K562 (cell line): ENCODE data around the gene SLC44A1. TPM values are rescaled to one million over a fixed set of nuclear protein-coding genes. Genes with fewer than 3 reads are reported as not detected.

Experiments used
- ADNP ChIP-seq: fragments of 200-800 bp; sonication (Bioruptor generic); IDR thresholded peaks from 2 replicates; pipeline ENCODE4 v1.6.1; 2016; ENCODE audit warnings: missing genetic modification characterization, missing compliant biosample characterization
- CC2D1A ChIP-seq: fragments of 450-650 bp; IDR thresholded peaks from 2 replicates; pipeline ENCODE4 v1.6.1; 2017; ENCODE audit warnings: mild to moderate bottlenecking
- CHD1 ChIP-seq: fragments of 200-600 bp; sonication (generic); IDR thresholded peaks from one replicate; pipeline ENCODE4 v1.6.1; 2012; ENCODE audit warnings: mild to moderate bottlenecking, moderate library complexity, low read length, inconsistent platforms
- CHD2 ChIP-seq: IDR thresholded peaks from 2 replicates; pipeline ENCODE4 v1.6.1; 2011; ENCODE audit warnings: low read depth, low read length
- ERF ChIP-seq: fragments of 450-650 bp; formaldehyde crosslinking; IDR thresholded peaks from 2 replicates; pipeline ENCODE4 v1.4.0; 2020; ENCODE audit warnings: mild to moderate bottlenecking, mixed read lengths
- ETV6 ChIP-seq, 3 experiments: fragments of 150-350 bp in 1 of 3; sonication (generic) in 1 of 3; formaldehyde crosslinking in 1 of 3; IDR thresholded peaks; 2 replicates each; pipeline versions ENCODE4 v1.6.1 to v1.8.0; 2014 to 2022; ENCODE audit warnings: borderline replicate concordance in 2 of 3, low read depth in 2 of 3, antibody characterized with exemption in 1 of 3, low read length in 1 of 3, mild to moderate bottlenecking in 1 of 3, missing genetic modification reagents in 1 of 3
- FOXA1 ChIP-seq: fragments of 450-650 bp; IDR thresholded peaks from 2 replicates; pipeline ENCODE4 v1.6.1; 2016; ENCODE audit warnings: mild to moderate bottlenecking, borderline replicate concordance
- GATAD2B ChIP-seq: fragments of 450-650 bp; IDR thresholded peaks from 2 replicates; pipeline ENCODE4 v1.6.1; 2017; ENCODE audit warnings: mild to moderate bottlenecking, borderline replicate concordance
- HOXB6 ChIP-seq: fragments of 250-450 bp; sonication (Bioruptor Pico); IDR thresholded peaks from 2 replicates; pipeline ENCODE4 v1.5.1; 2022; ENCODE audit warnings: mild to moderate bottlenecking, borderline replicate concordance
- HSF4 ChIP-seq: fragments of 250-450 bp; sonication (Bioruptor Pico); IDR thresholded peaks from 2 replicates; pipeline ENCODE4 v2.1.2; 2022; ENCODE audit warnings: mild to moderate bottlenecking, moderate library complexity, borderline replicate concordance
- NEUROD1 ChIP-seq: fragments of 150-350 bp; IDR thresholded peaks from 2 replicates; pipeline ENCODE4 v1.6.1; 2014; ENCODE audit warnings: borderline replicate concordance, low read length, low read depth; ENCODE audit not compliant: partially characterized antibody
- NR2C1 ChIP-seq, 2 experiments: fragments of 450-650 bp; IDR thresholded peaks; 2 replicates each; pipeline ENCODE4 v1.6.1; 2017; ENCODE audit warnings: mild to moderate bottlenecking in 2 of 2, antibody characterized with exemption in 1 of 2, inconsistent platforms in 1 of 2, missing compliant biosample characterization in 1 of 2, missing genetic modification characterization in 1 of 2
- RAD51 ChIP-seq: fragments of 450-650 bp; IDR thresholded peaks from 2 replicates; pipeline ENCODE4 v1.7.1; 2016; ENCODE audit warnings: low read depth, mild to moderate bottlenecking, borderline replicate concordance
- RBM22 ChIP-seq: fragments of 200-400 bp; formaldehyde crosslinking; IDR thresholded peaks from 2 replicates; pipeline ENCODE4 v1.6.1; 2018; ENCODE audit warnings: low read length, low read depth; ENCODE audit not compliant: poor library complexity, severe bottlenecking
- TAF7 ChIP-seq: fragments of 450-650 bp; IDR thresholded peaks from 2 replicates; pipeline ENCODE4 v1.6.1; 2016; ENCODE audit warnings: missing genetic modification characterization, missing compliant biosample characterization
- YY1 ChIP-seq, 3 experiments: IDR thresholded peaks; 2 replicates each; pipeline ENCODE4 v1.6.1; 2011; ENCODE audit warnings: low read length in 2 of 3, mild to moderate bottlenecking in 2 of 3, moderate library complexity in 2 of 3, borderline replicate concordance in 1 of 3, control low read depth in 1 of 3, low read depth in 1 of 3; ENCODE audit not compliant: insufficient read depth in 3 of 3, insufficient replicate concordance in 2 of 3, control insufficient read depth in 1 of 3, insufficient read length in 1 of 3; ENCODE audit errors: extremely low read depth in 1 of 3
- ZNF232 ChIP-seq: sonication (generic); formaldehyde crosslinking; IDR thresholded peaks from 2 replicates; pipeline ENCODE4 v1.8.0; 2022; ENCODE audit warnings: mild to moderate bottlenecking, missing genetic modification reagents
- polyA plus RNA-seq, 8 experiments: library from polyadenylated mRNA; depleted of rRNA in 4 of 8; stranded (reverse) in 5 of 8; unstranded in 3 of 8; fragments of >200 nt; fragmentation: Nextera tagmentation in 2 of 8; fragmentation: Illumina TruSeq in 1 of 8; extraction: Ambion mirVana in 2 of 8; extraction: Trizol in 1 of 8; gene quantifications; 2 replicates each; pipeline versions ENCODE4 v1.2.1 to v1.2.3, GENCODE V29; 2011 to 2014; ENCODE audit warnings: inconsistent platforms in 1 of 8, missing spikeins in 1 of 8
- total RNA-seq, 7 experiments: library from RNA; depleted of rRNA in 6 of 7; stranded (reverse); fragments of >200 nt in 6 of 7; fragmentation: Illumina TruSeq in 2 of 7; extraction: Trizol in 2 of 7; gene quantifications; 2 replicates each; pipeline versions ENCODE4 v1.2.1 to v1.2.3, GENCODE V29; 2011 to 2021; ENCODE audit warnings: low replicate concordance in 1 of 7
- TF ChIP-seq, protein P1 (sequence below): fragments of 200-800 bp; sonication (Bioruptor generic); IDR thresholded peaks from 2 replicates; pipeline ENCODE4 v1.6.1; 2017; ENCODE audit warnings: missing genetic modification characterization, missing compliant biosample characterization
- TF ChIP-seq, protein P2 (sequence below): fragments of 200-800 bp; sonication (Bioruptor generic); IDR thresholded peaks from 2 replicates; pipeline ENCODE4 v1.6.1; 2017; ENCODE audit warnings: missing genetic modification characterization, missing compliant biosample characterization
- TF ChIP-seq, protein P3 (sequence below): fragments of 250-450 bp; sonication (Bioruptor Pico); IDR thresholded peaks from 2 replicates; pipeline ENCODE4 v1.9.0; 2021; ENCODE audit warnings: mild to moderate bottlenecking

The SLC44A1 gene
- total and polyA plus RNA-seq, 9 of the 15 experiments (the other 6 are each of a cell fraction or from before 2014, with no cell fraction given) = 0.11 to 0.59 (median 0.30) TPM

DNA sequence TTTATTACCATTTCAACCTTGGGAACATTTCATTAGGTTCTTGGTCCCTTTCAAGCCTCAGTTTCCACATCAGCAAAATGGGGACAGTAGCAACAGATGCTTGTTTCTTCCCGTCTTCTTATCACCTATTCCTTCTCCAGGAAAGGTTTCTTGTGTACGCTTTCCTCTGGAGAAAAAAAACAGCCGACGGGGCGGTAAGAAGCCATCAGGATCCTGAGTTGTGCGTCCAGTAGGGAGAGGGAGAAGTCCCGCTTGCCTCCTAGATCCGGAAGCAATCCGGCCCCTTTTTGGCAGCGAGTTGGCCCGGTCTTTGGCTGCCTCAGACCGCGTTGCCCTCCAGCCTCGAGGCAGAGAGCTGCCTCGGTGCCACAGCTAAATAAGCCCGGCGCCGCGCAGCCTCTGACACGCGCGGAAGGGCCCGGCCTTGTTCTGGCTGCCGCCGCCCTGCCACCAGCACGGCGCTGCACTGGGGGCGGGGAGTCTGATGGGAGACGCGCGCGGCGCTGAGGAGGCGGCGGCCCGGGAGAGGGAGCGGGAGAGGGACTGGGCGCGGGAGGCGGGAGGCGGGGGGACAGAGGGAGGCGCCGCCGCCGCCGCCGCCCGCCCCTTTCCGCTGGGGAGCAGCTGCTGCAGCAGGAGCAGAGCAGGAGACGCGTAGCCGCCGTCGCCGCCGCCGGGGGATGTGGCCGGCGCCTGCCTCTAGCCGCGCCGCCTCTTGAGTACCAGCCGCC is at the start of gene SLC44A1 (continued):
- TF ChIP-seq HSF4 (CRISPR knock-in tag) (no peak), TAF7 (peak; percentile 86), FOXA1 (no peak), RBM22 (peak; percentile 95), HOXB6 (CRISPR knock-in tag) (no peak), YY1 (IDR thresholded peaks at IDR 0.05; ENCODE audit: borderline replicate concordance in 1 of 3, control insufficient read depth in 1 of 3, extremely low read depth in 1 of 3, insufficient read depth in 3 of 3, insufficient read length in 1 of 3, insufficient replicate concordance in 2 of 3, low read depth in 1 of 3, low read length in 2 of 3) (peak in 2 of 3 experiments; percentile 77 to 82), ERF (peak; percentile 60; the same call in 1 of the 2 replicates), ETV6 (IDR thresholded peaks at IDR 0.05; ENCODE audit: borderline replicate concordance in 1 of 2, low read depth in 2 of 2, low read length in 1 of 2) (no peak), ETV6 (CRISPR knock-in tag; IDR thresholded peaks at IDR 0.05; ENCODE audit: borderline replicate concordance) (peak; percentile 97; the same call in 1 of the 2 replicates), NEUROD1 (peak; percentile 76), ADNP (tag) (peak; percentile 66; the same call in 1 of the 2 replicates), GATAD2B (no peak), ZNF232 (0 out of 2 replicates have a peak, but pooled peaks have one; percentile 74), NR2C1 (IDR thresholded peaks at IDR 0.05) (no peak), NR2C1 (tag; IDR thresholded peaks at IDR 0.05) (peak; percentile 84), CC2D1A (0 out of 2 replicates have a peak, but pooled peaks have one; percentile 32), RAD51 (no peak), CHD2 (0 out of 2 replicates have a peak, but pooled peaks have one; percentile 27), CHD1 (no peak)
- TF ChIP-seq, protein P1, sequence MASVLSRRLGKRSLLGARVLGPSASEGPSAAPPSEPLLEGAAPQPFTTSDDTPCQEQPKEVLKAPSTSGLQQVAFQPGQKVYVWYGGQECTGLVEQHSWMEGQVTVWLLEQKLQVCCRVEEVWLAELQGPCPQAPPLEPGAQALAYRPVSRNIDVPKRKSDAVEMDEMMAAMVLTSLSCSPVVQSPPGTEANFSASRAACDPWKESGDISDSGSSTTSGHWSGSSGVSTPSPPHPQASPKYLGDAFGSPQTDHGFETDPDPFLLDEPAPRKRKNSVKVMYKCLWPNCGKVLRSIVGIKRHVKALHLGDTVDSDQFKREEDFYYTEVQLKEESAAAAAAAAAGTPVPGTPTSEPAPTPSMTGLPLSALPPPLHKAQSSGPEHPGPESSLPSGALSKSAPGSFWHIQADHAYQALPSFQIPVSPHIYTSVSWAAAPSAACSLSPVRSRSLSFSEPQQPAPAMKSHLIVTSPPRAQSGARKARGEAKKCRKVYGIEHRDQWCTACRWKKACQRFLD (CRISPR knock-in tag) = no peak
- TF ChIP-seq, protein P2, sequence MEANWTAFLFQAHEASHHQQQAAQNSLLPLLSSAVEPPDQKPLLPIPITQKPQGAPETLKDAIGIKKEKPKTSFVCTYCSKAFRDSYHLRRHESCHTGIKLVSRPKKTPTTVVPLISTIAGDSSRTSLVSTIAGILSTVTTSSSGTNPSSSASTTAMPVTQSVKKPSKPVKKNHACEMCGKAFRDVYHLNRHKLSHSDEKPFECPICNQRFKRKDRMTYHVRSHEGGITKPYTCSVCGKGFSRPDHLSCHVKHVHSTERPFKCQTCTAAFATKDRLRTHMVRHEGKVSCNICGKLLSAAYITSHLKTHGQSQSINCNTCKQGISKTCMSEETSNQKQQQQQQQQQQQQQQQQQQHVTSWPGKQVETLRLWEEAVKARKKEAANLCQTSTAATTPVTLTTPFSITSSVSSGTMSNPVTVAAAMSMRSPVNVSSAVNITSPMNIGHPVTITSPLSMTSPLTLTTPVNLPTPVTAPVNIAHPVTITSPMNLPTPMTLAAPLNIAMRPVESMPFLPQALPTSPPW (CRISPR knock-in tag) = peak; percentile 93
- TF ChIP-seq, protein P3, sequence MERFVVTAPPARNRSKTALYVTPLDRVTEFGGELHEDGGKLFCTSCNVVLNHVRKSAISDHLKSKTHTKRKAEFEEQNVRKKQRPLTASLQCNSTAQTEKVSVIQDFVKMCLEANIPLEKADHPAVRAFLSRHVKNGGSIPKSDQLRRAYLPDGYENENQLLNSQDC (CRISPR knock-in tag) = peak; percentile 78; the same call in 1 of the 2 replicates
